B cell (primary cell): ENCODE measurements around the gene OSER1. TPM values are rescaled to one million over a fixed set of nuclear protein-coding genes. Genes with fewer than 3 reads are reported as not detected.

Experiments
- ATAC-seq: fragments of 200-7000 bp; cut with Tn5 transposase; one replicate; pipeline ENCODE4 v1.10.0; 2021; ENCODE audit warnings: low read depth, mild to moderate bottlenecking, moderate number of reproducible peaks, moderate library complexity
- CTCF ChIA-PET: fragments of 350-600 bp; sonication (Branson Sonifier 250); formaldehyde crosslinking; loops from one replicate; lab custom pipeline; 2021; ENCODE audit warnings: antibody characterized with exemption, inconsistent platforms; lab: Charles Lee
- POLR2A ChIA-PET: fragments of 350-600 bp; sonication (Branson Sonifier 250); formaldehyde crosslinking; loops from one replicate; lab custom pipeline; 2021; ENCODE audit warnings: antibody characterized with exemption; lab: Charles Lee
- DNase-seq: peaks from one replicate; pipeline ENCODE4 v3.0.0; 2013
- H2AFZ ChIP-seq: 2 replicates; pipeline ENCODE4 v1.6.1; 2012; ENCODE audit warnings: mild to moderate bottlenecking, low read depth, low read length; ENCODE audit not compliant: insufficient read depth, poor library complexity, severe bottlenecking
- H3K27ac ChIP-seq, 2 donors: 1 replicate in 1 of 2; 2 replicates in 1 of 2; pipeline ENCODE4 v1.5.1; 2012 to 2013; ENCODE audit warnings: low read length in 2 of 2, mild to moderate bottlenecking in 2 of 2, moderate library complexity in 1 of 2
- H3K27me3 ChIP-seq, 4 experiments: fragments of 200-600 bp in 1 of 4; sonication (generic) in 1 of 4; replicated peaks in 1 of 4; 1 replicate in 2 of 4; 2 replicates in 2 of 4; pipeline versions ENCODE4 v1.6.1 to v1.7.0; 2013 to 2016; ENCODE audit warnings: low read length in 3 of 4, mild to moderate bottlenecking in 2 of 4, mixed read lengths in 1 of 4, moderate library complexity in 1 of 4; ENCODE audit not compliant: insufficient read depth in 4 of 4, control insufficient read depth in 3 of 4; ENCODE audit errors: control extremely low read depth in 1 of 4
- H3K36me3 ChIP-seq, 2 experiments: replicated peaks in 1 of 2; 1 replicate in 1 of 2; 2 replicates in 1 of 2; pipeline versions ENCODE4 v1.6.1 to v1.7.1; 2013; ENCODE audit warnings: low read length in 1 of 2; ENCODE audit not compliant: insufficient read depth in 2 of 2, control insufficient read depth in 1 of 2; ENCODE audit errors: control extremely low read depth in 1 of 2, extremely low read depth in 1 of 2
- H3K4me1 ChIP-seq, 2 donors: fragments of 200-600 bp in 1 of 2; sonication (generic) in 1 of 2; 1 replicate in 1 of 2; 2 replicates in 1 of 2; pipeline versions ENCODE4 v1.5.1 to v1.6.1; 2013 to 2017; ENCODE audit warnings: low read length in 2 of 2; ENCODE audit not compliant: control insufficient read depth in 2 of 2, insufficient read depth in 2 of 2
- H3K4me2 ChIP-seq: replicated peaks from 2 replicates; pipeline ENCODE3; 2012; ENCODE audit warnings: mild to moderate bottlenecking, low read depth, low read length; ENCODE audit not compliant: poor library complexity, severe bottlenecking
- H3K4me3 ChIP-seq, 5 experiments: fragments of 200-600 bp in 1 of 5; sonication (generic) in 1 of 5; 1 replicate in 3 of 5; 2 replicates in 2 of 5; pipeline versions ENCODE4 v1.5.1 to v1.7.0; 2011 to 2016; ENCODE audit warnings: low read length in 4 of 5, mild to moderate bottlenecking in 4 of 5, low read depth in 2 of 5, control low read depth in 1 of 5, moderate library complexity in 1 of 5; ENCODE audit not compliant: insufficient read depth in 1 of 5; ENCODE audit errors: control extremely low read depth in 1 of 5, extremely low read depth in 1 of 5
- H3K79me2 ChIP-seq: fragments of 200-600 bp; sonication (generic); one replicate; pipeline ENCODE4 v1.6.0; 2016; ENCODE audit warnings: low read length; ENCODE audit not compliant: control insufficient read depth, insufficient read depth
- H3K9ac ChIP-seq: fragments of 200-600 bp; sonication (generic); 2 replicates; pipeline ENCODE4 v1.6.1; 2017; ENCODE audit warnings: mild to moderate bottlenecking, low read length, moderate library complexity
- H3K9me3 ChIP-seq, 3 donors: one replicate each; pipeline versions ENCODE4 v1.6.1 to v1.7.1; 2013; ENCODE audit warnings: low read length in 2 of 3; ENCODE audit not compliant: control insufficient read depth in 2 of 3, insufficient read depth in 1 of 3; ENCODE audit errors: control extremely low read depth in 1 of 3
- H4K20me1 ChIP-seq: 2 replicates; pipeline ENCODE4 v1.6.0; 2012; ENCODE audit warnings: mild to moderate bottlenecking, low read length; ENCODE audit not compliant: insufficient read depth, control insufficient read depth, poor library complexity, severe bottlenecking
- H3K27ac Mint-ChIP-seq: one replicate; pipeline ENCODE4 v1.8.0; 2021; ENCODE audit warnings: mixed read lengths
- H3K27me3 Mint-ChIP-seq: one replicate; pipeline ENCODE4 v1.8.0; 2021; ENCODE audit warnings: mixed read lengths
- H3K4me1 Mint-ChIP-seq: one replicate; pipeline ENCODE4 v1.8.0; 2021; ENCODE audit warnings: mixed read lengths
- H3K4me3 Mint-ChIP-seq: one replicate; pipeline ENCODE4 v1.8.0; 2021; ENCODE audit warnings: mixed read lengths
- H3K9me3 Mint-ChIP-seq: one replicate; pipeline ENCODE4 v1.8.0; 2022; ENCODE audit warnings: mixed read lengths; ENCODE audit not compliant: insufficient read depth
- CTCF ChIP-seq: fragments of 200-600 bp; IDR thresholded peaks from one replicate; pipeline ENCODE4 v1.8.0; 2022; ENCODE audit warnings: antibody characterized with exemption, mild to moderate bottlenecking
- EZH2 ChIP-seq: IDR thresholded peaks from 2 replicates; pipeline ENCODE4 v1.6.1; 2012; ENCODE audit warnings: borderline replicate concordance, low read depth, mild to moderate bottlenecking, moderate library complexity, low read length; ENCODE audit not compliant: insufficient read depth, poor library complexity, severe bottlenecking
- WGBS: methylation state at CpG from one replicate; pipeline ENCODE4 v1.1.5; 2013; ENCODE audit warnings: missing lambda C conversion rate; ENCODE audit not compliant: insufficient coverage; 5-methylcytosine and 5-hydroxymethylcytosine counted together
- intact Hi-C: fragments of 100-400 bp; cut with micrococcal nuclease; formaldehyde crosslinking; loops from one replicate; pipeline ENCODE4 v1.10.0; 2022
- polyA plus RNA-seq: library from polyadenylated mRNA; depleted of rRNA; stranded (reverse); fragments of >200 nt; gene quantifications from 2 replicates; pipeline ENCODE4 v1.2.3, GENCODE V29; 2012
- total RNA-seq, 2 donors: library from RNA; stranded (reverse); fragments of 120-200 nt in 1 of 2; gene quantifications; 1 replicate in 1 of 2; 2 replicates in 1 of 2; pipeline versions ENCODE4 v1.2.3 to v1.2.4, GENCODE V29; 2013 to 2022

The OSER1 gene
- total and polyA plus RNA-seq, 2 donors (not counting 1 experiment from before 2014, with no cell fraction given): 80.0 to 130 TPM

DNA sequence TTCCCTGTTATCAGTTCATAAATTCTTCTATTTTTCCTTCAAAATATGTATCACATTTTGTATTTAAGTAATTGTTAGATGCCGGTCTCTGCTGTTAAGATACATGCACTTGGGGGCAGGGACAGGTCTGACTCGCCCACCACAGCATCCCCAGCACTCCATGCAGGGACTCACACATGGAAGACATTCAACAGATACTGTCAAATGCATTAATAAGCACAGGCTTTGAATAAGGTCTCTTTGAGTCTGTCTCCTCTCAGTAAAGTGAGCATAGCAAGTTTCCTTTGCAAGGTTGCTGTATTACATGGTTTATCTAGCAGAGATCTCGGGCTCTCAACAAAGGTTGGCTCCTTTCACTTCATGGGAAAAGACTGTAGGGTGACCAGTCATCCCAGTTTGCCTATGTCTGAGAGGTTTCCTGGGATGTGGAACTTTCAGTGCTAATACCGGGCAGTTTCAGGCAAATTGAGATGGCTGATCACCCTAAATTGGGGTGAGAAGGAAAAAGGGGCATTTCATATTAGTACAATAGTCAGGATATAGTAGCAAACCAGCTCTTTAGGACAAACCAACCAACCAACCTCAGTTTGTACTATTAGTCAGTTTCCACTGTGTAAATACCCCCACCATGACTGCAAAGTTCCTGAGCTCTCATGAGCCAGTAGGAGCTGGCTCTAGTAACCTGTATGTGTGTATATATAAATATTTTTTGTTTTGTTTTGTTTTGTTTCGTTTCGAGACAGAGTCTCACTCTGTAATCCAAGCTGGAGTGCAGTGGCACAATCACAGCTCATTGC lies 38.6 kb downstream of the OSER1 start:
- Histone ChIP-seq H2AFZ (no peak overlapping the region), H3K36me3 (no peaks in the 10 kb centered on the region), H3K9ac (no peak overlapping the region), H3K9me3 (peaks cover 0 to 5% (median 0%) of the 10 kb centered on the region in 3 donors), H3K79me2 (no peaks in the 10 kb centered on the region), H3K4me1 (no peaks in the 10 kb centered on the region), H3K27ac (no peak overlapping the region), H3K27me3 (peaks cover 0 to 17% (median 8%) of the 10 kb centered on the region in 4 experiments), H3K4me3 (no peak overlapping the region), H3K4me2 (no peak overlapping the region), H4K20me1 (no peaks in the 10 kb centered on the region)
- no peak for TF ChIP-seq EZH2
- no peak for TF ChIP-seq CTCF
- peaks cover 61% of the 10 kb centered on the region for H3K27me3 Mint-ChIP-seq
- ChIA-PET POLR2A (no interaction called here), CTCF (interaction anchor here (1.2 kb wide), 1 partner anchor 13 kb away, joined by 4 read pairs; no protein-coding TSS in a partner anchor)
- H3K9me3 Mint-ChIP-seq: peaks cover 2% of the 10 kb centered on the region
- no peak overlapping the region for H3K27ac Mint-ChIP-seq
- WGBS: 82% methylated on average over 1 of the region's 6 CpGs
- H3K4me3 Mint-ChIP-seq: no peak overlapping the region
- intact Hi-C loops: no loop called here
- H3K4me1 Mint-ChIP-seq: no peaks in the 10 kb centered on the region
- DNase-seq (no peak), ATAC-seq (no peak)

DNA sequence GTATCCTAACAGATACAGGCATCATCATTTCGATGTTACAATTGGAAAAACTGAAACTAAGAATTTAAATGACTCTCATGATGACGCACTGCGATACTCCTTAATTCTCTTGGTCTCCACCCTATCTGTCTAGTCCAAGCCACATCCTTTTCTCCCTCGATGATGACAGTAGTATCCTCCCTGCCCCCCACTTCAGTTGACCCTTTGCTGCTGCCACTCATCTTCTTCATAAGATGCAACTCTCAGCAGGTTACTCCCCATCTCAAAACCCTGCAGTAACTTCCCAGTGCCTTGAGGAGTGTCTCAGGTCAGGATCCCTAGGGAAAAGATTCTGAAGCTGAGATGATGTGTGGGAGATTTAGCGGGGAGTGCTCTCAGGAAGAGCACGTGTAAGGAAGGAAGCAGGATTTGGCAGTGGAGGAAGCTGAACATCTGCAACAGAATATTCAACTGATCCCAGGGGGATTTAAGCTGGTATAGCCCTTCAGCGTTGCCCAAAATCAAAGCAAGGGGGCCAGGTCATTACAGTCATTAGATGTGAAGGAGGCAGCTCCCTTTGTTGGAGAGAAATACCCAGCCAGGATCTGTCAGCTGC lies 39.7 kb downstream of the OSER1 start:
- ATAC-seq (no peak), DNase-seq (no peak)
- peaks cover 0 to 19% (median 8%) of the 10 kb centered on the region in 4 experiments for H3K27me3 ChIP-seq
- TF ChIP-seq EZH2: no peak
- TF ChIP-seq CTCF: no peak
- H3K9ac ChIP-seq: no peak overlapping the region
- POLR2A ChIA-PET: no interaction called here
- H3K4me3 ChIP-seq: no peak overlapping the region
- H3K4me1 ChIP-seq: no peaks in the 10 kb centered on the region
- no peaks in the 10 kb centered on the region for H4K20me1 ChIP-seq
- intact Hi-C loops: no loop called here
- no peaks in the 10 kb centered on the region for H3K36me3 ChIP-seq
- CTCF ChIA-PET: no interaction called here
- no peaks in the 10 kb centered on the region for H3K79me2 ChIP-seq
- peaks cover 0 to 5% (median 0%) of the 10 kb centered on the region in 3 donors for H3K9me3 ChIP-seq
- no peak overlapping the region for H2AFZ ChIP-seq
- Mint-ChIP-seq H3K27ac (no peak overlapping the region), H3K4me3 (no peak overlapping the region), H3K4me1 (no peaks in the 10 kb centered on the region), H3K9me3 (peaks cover 2% of the 10 kb centered on the region), H3K27me3 (peaks cover 64% of the 10 kb centered on the region)
- H3K27ac ChIP-seq: no peak overlapping the region
- WGBS: 32% methylated on average over 6 of the region's 7 CpGs
- no peak overlapping the region for H3K4me2 ChIP-seq
